Fibroblast of peridontal ligament (primary cell): ENCODE measurements around the gene LMBR1.
A peak's percentile ranks its signal among the peaks of the same experiment; 100 is the strongest.
"Not testable (repeated sequence)": the region's sequence is repeated elsewhere in the genome, so short reads cannot be mapped to it uniquely, and the experiment has no call there.

Source experiments
- DNase-seq: peaks from one replicate; pipeline ENCODE4 v3.0.0-alpha.2; 2010; ENCODE audit errors: extremely low read depth

Gene LMBR1

GRCh38 chr7:156848979-156849378 lies 44.0 kb downstream of the LMBR1 start:
- no peak for DNase-seq

- DNase-seq = no peak
Observed at GRCh38 chr7:156845379-156846101, 47.4 kb downstream of the LMBR1 start.

GRCh38 chr7:156843582-156843981 lies 49.4 kb downstream of the LMBR1 start:
- DNase-seq = not testable (repeated sequence)

- DNase-seq = no peak
Observed at GRCh38 chr7:156843157-156843556, 49.8 kb downstream of the LMBR1 start.

- no peak for DNase-seq
Observed at GRCh38 chr7:156842740-156843140, 50.2 kb downstream of the LMBR1 start.

GRCh38 chr7:156842317-156842716 lies 50.7 kb downstream of the LMBR1 start:
- DNase-seq = no peak

- no peak for DNase-seq
Observed at GRCh38 chr7:156841497-156841896, 51.5 kb downstream of the LMBR1 start.

GRCh38 chr7:156840134-156840533 lies 52.8 kb downstream of the LMBR1 start:
- no peak for DNase-seq

GRCh38 chr7:156836443-156836842 lies 56.5 kb downstream of the LMBR1 start:
- DNase-seq = no peak

GRCh38 chr7:156834462-156834861 lies 58.5 kb downstream of the LMBR1 start:
- no peak for DNase-seq

GRCh38 chr7:156833312-156833711 lies 59.7 kb downstream of the LMBR1 start:
- no peak for DNase-seq

GRCh38 chr7:156832195-156832877 lies 60.6 kb downstream of the LMBR1 start:
- DNase-seq = no peak

GRCh38 chr7:156829669-156830336 lies 63.2 kb downstream of the LMBR1 start:
- no peak for DNase-seq

GRCh38 chr7:156827587-156828203 lies 65.3 kb downstream of the LMBR1 start:
- DNase-seq = peak; percentile 58

GRCh38 chr7:156823435-156823834 lies 69.5 kb downstream of the LMBR1 start:
- DNase-seq = peak; percentile 21

- DNase-seq = no peak
Observed at GRCh38 chr7:156820445-156821063, 72.4 kb downstream of the LMBR1 start.

- no peak for DNase-seq
Observed at GRCh38 chr7:156819733-156820295, 73.2 kb downstream of the LMBR1 start.

GRCh38 chr7:156818133-156818532 lies 74.8 kb downstream of the LMBR1 start:
- no peak for DNase-seq

- DNase-seq = peak; percentile 60
Observed at GRCh38 chr7:156816943-156817572, 75.9 kb downstream of the LMBR1 start.

- no peak for DNase-seq
Observed at GRCh38 chr7:156811706-156812105, 81.3 kb downstream of the LMBR1 start.

GRCh38 chr7:156803656-156804055 lies 89.3 kb downstream of the LMBR1 start:
- DNase-seq = not testable (repeated sequence)
